ENCODE data around the gene LSM3.

LSM3 gene

DNA sequence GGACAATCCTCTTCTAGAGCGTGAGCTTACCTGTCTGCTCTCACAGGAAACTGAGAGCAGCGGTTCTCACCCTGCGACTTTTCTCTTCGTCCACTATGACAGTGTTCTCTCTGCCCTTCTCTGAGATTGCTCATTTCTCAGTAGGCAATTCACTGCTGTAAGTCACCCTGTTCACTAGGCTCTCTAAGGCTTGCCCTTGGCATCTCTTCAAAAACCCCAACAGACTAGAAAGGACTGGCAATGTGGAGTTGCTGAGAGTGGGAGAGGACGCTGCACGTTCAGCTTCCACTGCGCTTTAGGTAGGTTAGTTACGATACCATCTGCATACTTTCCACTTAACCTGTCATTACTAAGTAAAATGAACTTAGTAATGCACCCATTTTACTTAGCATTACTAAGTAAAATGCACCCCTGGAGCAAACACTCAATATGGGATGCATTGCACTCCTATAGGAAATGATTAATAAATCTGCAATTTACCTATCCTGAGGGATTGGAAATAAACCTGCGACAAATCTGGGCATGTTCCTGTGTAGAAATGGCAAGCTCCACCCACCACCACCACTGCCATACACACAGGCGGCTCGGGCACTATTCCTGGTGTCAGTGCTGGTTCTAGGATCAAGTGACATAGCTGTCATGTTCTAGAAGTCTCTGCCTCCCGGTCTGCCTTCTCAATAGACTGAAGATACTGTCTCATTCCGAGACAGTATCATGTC lies 21.6 kb upstream of the LSM3 start:
- Mint-ChIP-seq H3K4me1 (no peaks in the 10 kb centered on the region), H3K4me3 (no peak overlapping the region), H3K27ac (no peak overlapping the region), H3K36me3 (ENCODE audit: low read depth) (peaks cover 85% of the 10 kb centered on the region), H3K27me3 (ENCODE audit: low read depth) (no peaks in the 10 kb centered on the region), H3K9me3 (peaks cover 11% of the 10 kb centered on the region)
- TF ChIP-seq, protein P1, sequence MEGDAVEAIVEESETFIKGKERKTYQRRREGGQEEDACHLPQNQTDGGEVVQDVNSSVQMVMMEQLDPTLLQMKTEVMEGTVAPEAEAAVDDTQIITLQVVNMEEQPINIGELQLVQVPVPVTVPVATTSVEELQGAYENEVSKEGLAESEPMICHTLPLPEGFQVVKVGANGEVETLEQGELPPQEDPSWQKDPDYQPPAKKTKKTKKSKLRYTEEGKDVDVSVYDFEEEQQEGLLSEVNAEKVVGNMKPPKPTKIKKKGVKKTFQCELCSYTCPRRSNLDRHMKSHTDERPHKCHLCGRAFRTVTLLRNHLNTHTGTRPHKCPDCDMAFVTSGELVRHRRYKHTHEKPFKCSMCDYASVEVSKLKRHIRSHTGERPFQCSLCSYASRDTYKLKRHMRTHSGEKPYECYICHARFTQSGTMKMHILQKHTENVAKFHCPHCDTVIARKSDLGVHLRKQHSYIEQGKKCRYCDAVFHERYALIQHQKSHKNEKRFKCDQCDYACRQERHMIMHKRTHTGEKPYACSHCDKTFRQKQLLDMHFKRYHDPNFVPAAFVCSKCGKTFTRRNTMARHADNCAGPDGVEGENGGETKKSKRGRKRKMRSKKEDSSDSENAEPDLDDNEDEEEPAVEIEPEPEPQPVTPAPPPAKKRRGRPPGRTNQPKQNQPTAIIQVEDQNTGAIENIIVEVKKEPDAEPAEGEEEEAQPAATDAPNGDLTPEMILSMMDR (IDR thresholded peaks at IDR 0.05; ENCODE audit: unreplicated experiment in 3 of 3) = no peak

DNA sequence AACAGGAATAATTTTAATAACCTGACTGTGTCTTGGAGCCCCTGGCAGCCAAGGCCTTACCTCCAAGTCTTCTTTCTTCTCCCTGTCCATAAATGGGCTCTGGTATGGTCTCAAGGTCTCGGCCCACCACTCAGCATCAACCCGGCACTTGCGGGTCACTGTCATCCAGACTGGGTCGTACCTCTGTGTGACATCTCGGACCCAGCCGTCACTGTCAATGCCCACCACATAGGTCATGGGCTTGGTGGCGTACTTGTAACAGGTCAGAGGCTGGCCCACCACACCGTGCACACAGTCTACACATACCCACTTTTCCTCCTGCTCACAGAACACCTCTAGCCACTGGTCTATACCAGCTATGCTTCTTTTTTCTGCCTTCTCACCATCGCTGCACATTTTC lies 20.7 kb upstream of the LSM3 start:
- Mint-ChIP-seq H3K27me3 (ENCODE audit: low read depth) (no peaks in the 10 kb centered on the region), H3K27ac (no peak overlapping the region), H3K4me3 (no peak overlapping the region), H3K9me3 (peaks cover 18% of the 10 kb centered on the region), H3K36me3 (ENCODE audit: low read depth) (peaks cover 91% of the 10 kb centered on the region), H3K4me1 (no peaks in the 10 kb centered on the region)
- TF ChIP-seq, protein P1 (IDR thresholded peaks at IDR 0.05; ENCODE audit: unreplicated experiment in 3 of 3) = no peak

DNA sequence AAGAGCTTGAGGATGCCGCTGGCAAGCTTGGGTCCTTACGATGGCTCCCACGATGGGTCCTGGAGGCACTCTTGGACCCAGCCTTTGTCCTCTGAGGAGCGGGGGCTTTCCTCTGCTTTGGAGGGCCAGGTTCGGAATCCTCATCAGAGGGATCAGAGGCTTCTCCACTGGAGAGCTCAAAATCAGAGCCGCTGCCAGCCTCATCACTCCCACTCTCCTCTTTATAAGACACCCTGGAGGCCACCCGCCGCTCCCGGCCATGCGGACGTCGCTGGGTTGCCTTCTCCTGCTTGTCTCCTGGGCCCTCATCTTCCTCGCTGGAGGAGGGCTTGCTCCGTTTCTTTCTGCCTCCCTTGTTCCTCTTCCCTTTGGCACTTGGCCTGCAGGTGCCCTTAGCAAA lies 20.2 kb upstream of the LSM3 start:
- TF ChIP-seq, protein P1 (IDR thresholded peaks at IDR 0.05; ENCODE audit: unreplicated experiment in 3 of 3) = no peak
- Mint-ChIP-seq H3K27ac (no peak overlapping the region), H3K4me3 (no peak overlapping the region), H3K4me1 (no peaks in the 10 kb centered on the region), H3K27me3 (ENCODE audit: low read depth) (no peaks in the 10 kb centered on the region), H3K36me3 (ENCODE audit: low read depth) (peaks cover 95% of the 10 kb centered on the region), H3K9me3 (peaks cover 20% of the 10 kb centered on the region)

DNA sequence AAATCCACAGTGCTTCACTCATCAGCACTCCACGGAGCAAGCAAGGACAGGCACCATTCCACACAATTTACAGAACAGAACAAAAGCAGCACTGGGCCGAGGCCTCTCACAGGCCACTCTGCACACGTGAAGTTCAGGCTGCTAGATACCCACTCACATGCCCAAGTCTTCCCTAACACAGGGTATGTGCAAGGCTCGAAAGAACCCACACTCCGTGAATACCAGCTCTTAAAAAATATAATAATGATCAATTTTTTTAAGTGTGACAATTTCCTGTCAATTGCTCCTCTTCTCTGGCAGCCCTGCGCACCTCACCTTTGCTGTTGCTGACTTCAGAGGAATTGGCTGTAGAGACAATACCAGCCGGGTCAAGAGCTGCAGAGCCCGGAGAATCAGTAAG lies 19.2 kb upstream of the LSM3 start:
- peaks cover 23% of the 10 kb centered on the region for H3K9me3 Mint-ChIP-seq
- no peak overlapping the region for H3K27ac Mint-ChIP-seq
- TF ChIP-seq, protein P1 (IDR thresholded peaks at IDR 0.05; ENCODE audit: unreplicated experiment in 3 of 3) = no peak
- H3K27me3 Mint-ChIP-seq (ENCODE audit: low read depth) = no peaks in the 10 kb centered on the region
- H3K36me3 Mint-ChIP-seq (ENCODE audit: low read depth) = peaks cover 96% of the 10 kb centered on the region
- no peak overlapping the region for H3K4me3 Mint-ChIP-seq
- H3K4me1 Mint-ChIP-seq = no peaks in the 10 kb centered on the region

DNA sequence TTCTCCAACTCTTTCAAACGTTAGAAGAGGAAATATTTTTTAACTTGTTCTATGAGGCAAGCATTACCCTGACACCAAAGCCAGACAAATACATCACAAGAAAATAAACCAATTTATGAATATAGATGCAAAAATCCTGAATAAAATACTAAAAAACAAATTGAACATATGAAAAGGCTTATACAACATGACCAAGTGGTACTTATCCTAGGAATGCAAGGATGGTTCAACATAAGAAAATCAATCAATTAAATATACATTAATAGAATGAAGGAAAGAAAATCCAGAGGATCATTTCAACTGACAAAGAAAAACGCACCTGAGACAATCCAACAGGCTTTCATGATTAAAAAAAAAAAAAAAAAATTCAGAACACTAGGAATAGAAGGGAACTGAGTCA lies 17.3 kb upstream of the LSM3 start:
- Mint-ChIP-seq H3K4me3 (no peak overlapping the region), H3K27ac (no peak overlapping the region), H3K9me3 (peaks cover 23% of the 10 kb centered on the region), H3K36me3 (ENCODE audit: low read depth) (peaks cover 99% of the 10 kb centered on the region), H3K4me1 (no peaks in the 10 kb centered on the region), H3K27me3 (ENCODE audit: low read depth) (no peaks in the 10 kb centered on the region)
- TF ChIP-seq, protein P1 (IDR thresholded peaks at IDR 0.05; ENCODE audit: unreplicated experiment in 3 of 3) = no peak

DNA sequence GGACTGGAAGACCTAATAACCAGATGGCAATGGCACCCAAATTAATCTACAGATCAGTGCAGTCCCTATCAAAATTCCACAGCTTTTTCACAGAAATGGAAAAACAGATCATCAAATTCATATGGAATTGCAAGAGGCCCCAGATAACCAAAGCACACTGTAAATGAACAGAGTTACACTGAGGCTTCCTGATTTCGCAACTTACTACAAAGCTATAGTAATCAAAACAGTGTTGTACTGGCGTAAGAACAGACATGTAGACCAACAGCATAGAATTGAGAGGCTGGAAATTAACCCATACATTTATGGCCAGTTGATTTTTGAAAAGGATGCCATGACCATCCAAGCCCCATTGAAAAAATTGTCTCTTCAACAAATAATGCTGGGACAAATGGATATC lies 16.4 kb upstream of the LSM3 start:
- peaks cover 23% of the 10 kb centered on the region for H3K9me3 Mint-ChIP-seq
- H3K27ac Mint-ChIP-seq = no peak overlapping the region
- H3K4me3 Mint-ChIP-seq = no peak overlapping the region
- no peaks in the 10 kb centered on the region for H3K4me1 Mint-ChIP-seq
- H3K36me3 Mint-ChIP-seq (ENCODE audit: low read depth) = peaks cover 99% of the 10 kb centered on the region
- no peaks in the 10 kb centered on the region for H3K27me3 Mint-ChIP-seq (ENCODE audit: low read depth)
- TF ChIP-seq, protein P1 (IDR thresholded peaks at IDR 0.05; ENCODE audit: unreplicated experiment in 3 of 3) = no peak

Measured in nephron (organoid).